Measurements from ENCODE around the gene DHX35. TPM values are rescaled to one million over a fixed set of nuclear protein-coding genes. Genes with fewer than 3 reads are reported as not detected.

The DHX35 gene
- total and polyA plus RNA-seq, 2 of the 13 experiments (the other 11 are each of a cell fraction or from before 2014, with no cell fraction given): 25.8 to 28.7 TPM

DNA sequence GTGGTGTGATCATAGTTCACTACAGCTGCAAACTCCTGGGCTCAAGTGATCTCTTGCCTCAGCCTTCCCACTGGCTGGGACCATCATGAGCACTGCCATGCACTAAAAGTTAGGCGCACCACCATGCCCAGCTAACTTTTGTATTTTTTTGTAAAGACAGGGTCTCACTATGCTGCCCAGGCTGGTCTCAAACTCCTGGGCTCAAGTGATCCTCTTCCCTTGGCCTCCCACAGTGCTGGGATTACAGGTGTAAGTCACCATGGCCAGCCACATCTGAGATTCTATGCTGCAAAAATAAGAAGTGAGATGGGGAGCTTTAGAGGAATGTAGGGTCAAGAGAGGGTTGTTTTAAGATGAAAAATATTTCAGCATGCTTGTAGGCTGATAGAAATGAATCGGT is 37.4 kb upstream of the DHX35 start (continued):
- TF ChIP-seq, protein P1, sequence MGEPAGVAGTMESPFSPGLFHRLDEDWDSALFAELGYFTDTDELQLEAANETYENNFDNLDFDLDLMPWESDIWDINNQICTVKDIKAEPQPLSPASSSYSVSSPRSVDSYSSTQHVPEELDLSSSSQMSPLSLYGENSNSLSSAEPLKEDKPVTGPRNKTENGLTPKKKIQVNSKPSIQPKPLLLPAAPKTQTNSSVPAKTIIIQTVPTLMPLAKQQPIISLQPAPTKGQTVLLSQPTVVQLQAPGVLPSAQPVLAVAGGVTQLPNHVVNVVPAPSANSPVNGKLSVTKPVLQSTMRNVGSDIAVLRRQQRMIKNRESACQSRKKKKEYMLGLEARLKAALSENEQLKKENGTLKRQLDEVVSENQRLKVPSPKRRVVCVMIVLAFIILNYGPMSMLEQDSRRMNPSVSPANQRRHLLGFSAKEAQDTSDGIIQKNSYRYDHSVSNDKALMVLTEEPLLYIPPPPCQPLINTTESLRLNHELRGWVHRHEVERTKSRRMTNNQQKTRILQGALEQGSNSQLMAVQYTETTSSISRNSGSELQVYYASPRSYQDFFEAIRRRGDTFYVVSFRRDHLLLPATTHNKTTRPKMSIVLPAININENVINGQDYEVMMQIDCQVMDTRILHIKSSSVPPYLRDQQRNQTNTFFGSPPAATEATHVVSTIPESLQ (CRISPR knock-in tag; conservative IDR thresholded peaks at IDR 0.05): no peak

DNA sequence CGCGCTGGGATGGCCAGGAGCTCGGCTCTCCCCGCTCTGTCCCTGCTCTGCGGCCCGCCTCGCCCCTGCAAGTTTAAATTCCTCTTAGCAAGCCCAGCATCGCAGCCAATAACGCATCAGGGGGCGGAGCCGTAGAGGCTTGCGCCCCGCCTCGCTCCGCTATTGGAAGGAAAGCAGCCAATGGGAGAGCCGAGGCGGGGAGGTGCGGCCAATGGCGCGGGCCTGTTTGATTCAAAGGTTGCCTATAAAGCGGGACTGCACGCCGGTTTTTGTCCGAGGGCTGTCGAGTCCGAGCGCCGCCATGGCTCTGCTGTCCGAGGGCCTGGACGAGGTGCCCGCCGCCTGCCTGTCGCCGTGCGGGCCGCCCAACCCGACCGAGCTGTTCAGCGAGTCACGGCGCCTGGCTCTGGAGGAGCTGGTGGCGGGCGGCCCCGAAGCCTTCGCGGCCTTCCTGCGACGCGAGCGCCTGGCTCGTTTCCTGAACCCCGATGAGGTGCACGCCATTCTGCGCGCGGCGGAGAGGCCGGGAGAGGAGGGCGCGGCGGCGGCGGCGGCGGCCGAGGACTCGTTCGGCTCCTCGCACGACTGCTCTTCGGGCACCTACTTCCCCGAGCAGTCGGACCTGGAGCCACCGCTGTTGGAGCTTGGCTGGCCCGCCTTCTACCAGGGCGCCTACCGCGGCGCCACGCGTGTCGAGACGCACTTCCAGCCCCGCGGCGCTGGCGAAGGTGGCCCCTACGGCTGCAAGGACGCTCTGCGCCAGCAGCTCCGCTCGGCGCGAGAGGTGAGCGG is 35.8 kb upstream of the DHX35 start, which contains the start of gene FAM83D:
TSS of gene FAM83D (plus strand) at position 276 of the 792 bp plus-strand sequence. CDS start at position 302, 26 bp downstream.
- intact Hi-C loops (cut with micrococcal nuclease; ENCODE audit: unreplicated experiment): loop anchor here (1.0 kb wide), 3 partner anchors 36 to 178 kb away; partner anchors contain the start of genes ACTR5 and DHX35
- in situ Hi-C loops (cut with HindIII; ENCODE audit: extremely low pct_ligation_motif_present, low pct_unique_long_range_greater_than_20kb): no loop called here
- TF ChIP-seq, protein P2, sequence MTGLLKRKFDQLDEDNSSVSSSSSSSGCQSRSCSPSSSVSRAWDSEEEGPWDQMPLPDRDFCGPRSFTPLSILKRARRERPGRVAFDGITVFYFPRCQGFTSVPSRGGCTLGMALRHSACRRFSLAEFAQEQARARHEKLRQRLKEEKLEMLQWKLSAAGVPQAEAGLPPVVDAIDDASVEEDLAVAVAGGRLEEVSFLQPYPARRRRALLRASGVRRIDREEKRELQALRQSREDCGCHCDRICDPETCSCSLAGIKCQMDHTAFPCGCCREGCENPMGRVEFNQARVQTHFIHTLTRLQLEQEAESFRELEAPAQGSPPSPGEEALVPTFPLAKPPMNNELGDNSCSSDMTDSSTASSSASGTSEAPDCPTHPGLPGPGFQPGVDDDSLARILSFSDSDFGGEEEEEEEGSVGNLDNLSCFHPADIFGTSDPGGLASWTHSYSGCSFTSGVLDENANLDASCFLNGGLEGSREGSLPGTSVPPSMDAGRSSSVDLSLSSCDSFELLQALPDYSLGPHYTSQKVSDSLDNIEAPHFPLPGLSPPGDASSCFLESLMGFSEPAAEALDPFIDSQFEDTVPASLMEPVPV (CRISPR knock-in tag; IDR thresholded peaks at IDR 0.05): peak; percentile 100
- TF ChIP-seq NKX3-1 (CRISPR knock-in tag; IDR thresholded peaks at IDR 0.05) (peak; percentile 96), CHD2 (IDR thresholded peaks at IDR 0.05; ENCODE audit: low read depth, low read length) (no peak)
- TF ChIP-seq, protein P3, sequence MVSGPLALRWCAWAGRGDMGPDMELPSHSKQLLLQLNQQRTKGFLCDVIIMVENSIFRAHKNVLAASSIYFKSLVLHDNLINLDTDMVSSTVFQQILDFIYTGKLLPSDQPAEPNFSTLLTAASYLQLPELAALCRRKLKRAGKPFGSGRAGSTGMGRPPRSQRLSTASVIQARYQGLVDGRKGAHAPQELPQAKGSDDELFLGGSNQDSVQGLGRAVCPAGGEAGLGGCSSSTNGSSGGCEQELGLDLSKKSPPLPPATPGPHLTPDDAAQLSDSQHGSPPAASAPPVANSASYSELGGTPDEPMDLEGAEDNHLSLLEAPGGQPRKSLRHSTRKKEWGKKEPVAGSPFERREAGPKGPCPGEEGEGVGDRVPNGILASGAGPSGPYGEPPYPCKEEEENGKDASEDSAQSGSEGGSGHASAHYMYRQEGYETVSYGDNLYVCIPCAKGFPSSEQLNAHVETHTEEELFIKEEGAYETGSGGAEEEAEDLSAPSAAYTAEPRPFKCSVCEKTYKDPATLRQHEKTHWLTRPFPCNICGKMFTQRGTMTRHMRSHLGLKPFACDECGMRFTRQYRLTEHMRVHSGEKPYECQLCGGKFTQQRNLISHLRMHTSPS (CRISPR knock-in tag; IDR thresholded peaks at IDR 0.05; ENCODE audit: low read depth): no peak
- TF ChIP-seq, protein P4, sequence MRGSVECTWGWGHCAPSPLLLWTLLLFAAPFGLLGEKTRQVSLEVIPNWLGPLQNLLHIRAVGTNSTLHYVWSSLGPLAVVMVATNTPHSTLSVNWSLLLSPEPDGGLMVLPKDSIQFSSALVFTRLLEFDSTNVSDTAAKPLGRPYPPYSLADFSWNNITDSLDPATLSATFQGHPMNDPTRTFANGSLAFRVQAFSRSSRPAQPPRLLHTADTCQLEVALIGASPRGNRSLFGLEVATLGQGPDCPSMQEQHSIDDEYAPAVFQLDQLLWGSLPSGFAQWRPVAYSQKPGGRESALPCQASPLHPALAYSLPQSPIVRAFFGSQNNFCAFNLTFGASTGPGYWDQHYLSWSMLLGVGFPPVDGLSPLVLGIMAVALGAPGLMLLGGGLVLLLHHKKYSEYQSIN (CRISPR knock-in tag; IDR thresholded peaks at IDR 0.05; ENCODE audit: borderline replicate concordance): no peak
- TF ChIP-seq, protein P5, sequence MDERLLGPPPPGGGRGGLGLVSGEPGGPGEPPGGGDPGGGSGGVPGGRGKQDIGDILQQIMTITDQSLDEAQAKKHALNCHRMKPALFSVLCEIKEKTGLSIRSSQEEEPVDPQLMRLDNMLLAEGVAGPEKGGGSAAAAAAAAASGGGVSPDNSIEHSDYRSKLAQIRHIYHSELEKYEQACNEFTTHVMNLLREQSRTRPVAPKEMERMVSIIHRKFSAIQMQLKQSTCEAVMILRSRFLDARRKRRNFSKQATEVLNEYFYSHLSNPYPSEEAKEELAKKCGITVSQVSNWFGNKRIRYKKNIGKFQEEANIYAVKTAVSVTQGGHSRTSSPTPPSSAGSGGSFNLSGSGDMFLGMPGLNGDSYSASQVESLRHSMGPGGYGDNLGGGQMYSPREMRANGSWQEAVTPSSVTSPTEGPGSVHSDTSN (CRISPR knock-in tag; IDR thresholded peaks at IDR 0.05): no peak
- TF ChIP-seq, protein P6, sequence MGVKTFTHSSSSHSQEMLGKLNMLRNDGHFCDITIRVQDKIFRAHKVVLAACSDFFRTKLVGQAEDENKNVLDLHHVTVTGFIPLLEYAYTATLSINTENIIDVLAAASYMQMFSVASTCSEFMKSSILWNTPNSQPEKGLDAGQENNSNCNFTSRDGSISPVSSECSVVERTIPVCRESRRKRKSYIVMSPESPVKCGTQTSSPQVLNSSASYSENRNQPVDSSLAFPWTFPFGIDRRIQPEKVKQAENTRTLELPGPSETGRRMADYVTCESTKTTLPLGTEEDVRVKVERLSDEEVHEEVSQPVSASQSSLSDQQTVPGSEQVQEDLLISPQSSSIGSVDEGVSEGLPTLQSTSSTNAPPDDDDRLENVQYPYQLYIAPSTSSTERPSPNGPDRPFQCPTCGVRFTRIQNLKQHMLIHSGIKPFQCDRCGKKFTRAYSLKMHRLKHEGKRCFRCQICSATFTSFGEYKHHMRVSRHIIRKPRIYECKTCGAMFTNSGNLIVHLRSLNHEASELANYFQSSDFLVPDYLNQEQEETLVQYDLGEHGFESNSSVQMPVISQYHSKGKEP (CRISPR knock-in tag; IDR thresholded peaks at IDR 0.05): peak; percentile 31

More for the DNA sequence above, 35.8 kb upstream of the DHX35 start, which contains the start of gene FAM83D:
- ChIA-PET POLR2A (interaction anchor here (0.6 to 3.4 kb wide), 11 partner anchors 8 to 123 kb away, joined by 3 to 41 read pairs (median 4); partner anchors contain the start of gene DHX35), CTCF (ENCODE audit: low intra/inter-chr PET ratio, low total read pairs) (interaction anchor here (1.0 to 2.2 kb wide), 7 partner anchors 9 to 155 kb away, joined by 4 to 21 read pairs (median 6); partner anchors contain the start of gene DHX35)
- peaks cover 0 to 8% of the 10 kb centered on the region in 2 experiments; a peak in 2 of 5 replicates for H3K27me3 ChIP-seq (ENCODE audit: control insufficient read depth in 1 of 2, insufficient read depth in 2 of 2, low read length in 2 of 2)
- peak within 1 kb of the TSS; percentile 73 for H3K27ac ChIP-seq (ENCODE audit: extremely low read length, insufficient read depth, low read length)
- ATAC-seq (peak; percentile 93), FAIRE-seq (peak; percentile 99), DNase-seq (ENCODE audit: low spot score) (peak; percentile 99)
- WGBS (ENCODE audit: low lambda C conversion rate): under 1% methylated on average over 34 of the region's 95 CpGs
- H2AFZ ChIP-seq (ENCODE audit: low read length): peak within 1 kb of the TSS; percentile 68
- H4K20me1 ChIP-seq (ENCODE audit: insufficient read depth, low read length): peaks cover 10% of the 10 kb centered on the region; the same call in 1 of the 2 replicates
- peak within 1 kb of the TSS; percentile 94 for H3K9ac ChIP-seq (ENCODE audit: insufficient read depth, low read depth, low read length)
- peaks cover 57% of the 10 kb centered on the region for H3K4me1 ChIP-seq (ENCODE audit: insufficient read depth, low read length)
- H3K4me3 ChIP-seq (replicated peaks in 1 of 3; ENCODE audit: insufficient read depth in 1 of 3, low read depth in 2 of 3, low read length in 3 of 3): peak within 1 kb of the TSS; percentile 85 to 99 (median 95)
- H3K9me3 ChIP-seq (ENCODE audit: low read length): no peaks in the 10 kb centered on the region
- peaks cover 0 to 4% of the 10 kb centered on the region in 2 experiments; a peak in 2 of 5 replicates for H3K36me3 ChIP-seq (replicated peaks in 1 of 2; ENCODE audit: control insufficient read depth in 1 of 2, insufficient read depth in 2 of 2, low read length in 2 of 2)
- H3K4me2 ChIP-seq (ENCODE audit: low read depth, low read length): peak within 1 kb of the TSS; percentile 87
- peaks cover 49% of the 10 kb centered on the region for H3K79me2 ChIP-seq (ENCODE audit: insufficient read depth, low read length)
- TSS peak; percentile 53 for BruUV-seq (replicated peaks)

Data from HepG2 (cell line).